GM12865 (cell line): ENCODE data around the gene RAB3D.

Experiments used
- DNase-seq: peaks from one replicate; pipeline ENCODE4 v3.0.0; 2010; ENCODE audit warnings: low read depth
- H3K4me3 ChIP-seq: 2 replicates; pipeline ENCODE4 v1.5.1; 2011; ENCODE audit warnings: mild to moderate bottlenecking, low read depth, low read length, control low read depth
- CTCF ChIP-seq: IDR thresholded peaks from 2 replicates; pipeline ENCODE4 v1.5.1; 2011; ENCODE audit warnings: low read length, control low read depth, low read depth, inconsistent platforms; ENCODE audit not compliant: insufficient read depth; ENCODE audit errors: missing control alignments

Gene RAB3D

GRCh38 chr19:11364935-11365334 lies 25.5 kb upstream of the RAB3D start:
- TF ChIP-seq CTCF: no peak
- H3K4me3 ChIP-seq: no peak overlapping the region
- DNase-seq: no peak

GRCh38 chr19:11364296-11364904 lies 24.9 kb upstream of the RAB3D start:
- DNase-seq: no peak
- no peak overlapping the region for H3K4me3 ChIP-seq
- TF ChIP-seq CTCF: no peak

GRCh38 chr19:11363881-11364280 lies 24.4 kb upstream of the RAB3D start:
- no peak for DNase-seq
- H3K4me3 ChIP-seq: no peak overlapping the region
- no peak for TF ChIP-seq CTCF

- no peak for DNase-seq
- no peak for TF ChIP-seq CTCF
Observed at GRCh38 chr19:11361771-11362731, 22.6 kb upstream of the RAB3D start.

GRCh38 chr19:11361037-11361770 lies 21.7 kb upstream of the RAB3D start:
- H3K4me3 ChIP-seq: no peak overlapping the region
- no peak for DNase-seq
- TF ChIP-seq CTCF: no peak

More at GRCh38 chr19:11361771-11362731, 22.6 kb upstream of the RAB3D start:
- no peak overlapping the region for H3K4me3 ChIP-seq

- H3K4me3 ChIP-seq: no peak overlapping the region
- TF ChIP-seq CTCF: no peak
- DNase-seq: no peak
Observed at GRCh38 chr19:11359421-11359820, 20.0 kb upstream of the RAB3D start.
